ENCODE measurements around the gene TUB.

Gene TUB

GRCh38 chr11:8069771-8070170 lies 11.2 kb upstream of the TUB start:
- DNase-seq (ENCODE audit: low spot score) = peak; percentile 50
- Histone ChIP-seq H3K27ac (no peak overlapping the region), H3K4me3 (no peak overlapping the region)
- TF ChIP-seq CTCF (IDR thresholded peaks at IDR 0.05) = no peak

- peak; percentile 21 for DNase-seq (ENCODE audit: low spot score)
- Histone ChIP-seq H3K27ac (no peak overlapping the region), H3K4me3 (no peak overlapping the region)
- no peak for TF ChIP-seq CTCF (IDR thresholded peaks at IDR 0.05)
Observed at GRCh38 chr11:8070417-8071115, 10.4 kb upstream of the TUB start.

- peak; percentile 62 for DNase-seq (ENCODE audit: low spot score)
- TF ChIP-seq CTCF (IDR thresholded peaks at IDR 0.05) = no peak
- Histone ChIP-seq H3K27ac (no peak overlapping the region), H3K4me3 (no peak overlapping the region)
Observed at GRCh38 chr11:8071616-8072581, 9.1 kb upstream of the TUB start.

GRCh38 chr11:8075119-8075726 lies 5.8 kb upstream of the TUB start:
- Histone ChIP-seq H3K27ac (no peak overlapping the region), H3K4me3 (no peak overlapping the region)
- no peak for TF ChIP-seq CTCF (IDR thresholded peaks at IDR 0.05)
- no peak for DNase-seq (ENCODE audit: low spot score)

GRCh38 chr11:8079111-8079675 lies 1.8 kb upstream of the TUB start:
- no peak for DNase-seq (ENCODE audit: low spot score)
- TF ChIP-seq CTCF (IDR thresholded peaks at IDR 0.05) = no peak
- Histone ChIP-seq H3K4me3 (no peak overlapping the region), H3K27ac (no peak overlapping the region)

- no peak for DNase-seq (ENCODE audit: low spot score)
- Histone ChIP-seq H3K27ac (peak overlapping the region in 1 of 2 donors; percentile 58), H3K4me3 (peak overlapping the region; percentile 79)
- TF ChIP-seq CTCF (IDR thresholded peaks at IDR 0.05) = no peak
Observed at GRCh38 chr11:8080069-8080670, 841 bp upstream of the TUB start.

All from coronary artery (tissue), 2 donors.